ENCODE measurements around the gene FREM3.
"Not testable (repeated sequence)": the region's sequence is repeated elsewhere in the genome, so short reads cannot be mapped to it uniquely, and the experiment has no call there.

Gene FREM3

GRCh38 chr4:143728166-143728565 lies 27.7 kb upstream of the FREM3 start:
- DNase-seq (ENCODE audit: extremely low read depth, insufficient read length): no peak
- Histone ChIP-seq H3K4me3 (replicated peaks; ENCODE audit: low read depth, low read length) (no peak overlapping the region), H3K27me3 (replicated peaks; ENCODE audit: control insufficient read depth, insufficient read depth, low read length) (no peaks in the 10 kb centered on the region), H3K36me3 (ENCODE audit: control insufficient read depth, insufficient read depth, low read length) (no peaks in the 10 kb centered on the region)
- no peak for TF ChIP-seq CTCF (IDR thresholded peaks at IDR 0.05; ENCODE audit: insufficient read depth, low read length, poor library complexity, severe bottlenecking)

- H3K4me3 ChIP-seq (replicated peaks; ENCODE audit: low read depth, low read length): no peak overlapping the region
- H3K36me3 ChIP-seq (ENCODE audit: control insufficient read depth, insufficient read depth, low read length): no peaks in the 10 kb centered on the region
- H3K27me3 ChIP-seq (replicated peaks; ENCODE audit: control insufficient read depth, insufficient read depth, low read length): no peaks in the 10 kb centered on the region
- TF ChIP-seq CTCF (IDR thresholded peaks at IDR 0.05; ENCODE audit: insufficient read depth, low read length, poor library complexity, severe bottlenecking): no peak
- no peak for DNase-seq (ENCODE audit: extremely low read depth, insufficient read length)
Observed at GRCh38 chr4:143726714-143727113, 26.2 kb upstream of the FREM3 start.

GRCh38 chr4:143721317-143721716 lies 20.8 kb upstream of the FREM3 start:
- Histone ChIP-seq H3K4me3 (replicated peaks; ENCODE audit: low read depth, low read length) (no peak overlapping the region), H3K36me3 (ENCODE audit: control insufficient read depth, insufficient read depth, low read length) (no peaks in the 10 kb centered on the region), H3K27me3 (replicated peaks; ENCODE audit: control insufficient read depth, insufficient read depth, low read length) (no peaks in the 10 kb centered on the region)
- no peak for DNase-seq (ENCODE audit: extremely low read depth, insufficient read length)
- no peak for TF ChIP-seq CTCF (IDR thresholded peaks at IDR 0.05; ENCODE audit: insufficient read depth, low read length, poor library complexity, severe bottlenecking)

- not testable (repeated sequence) for DNase-seq (ENCODE audit: extremely low read depth, insufficient read length); H3K4me3 ChIP-seq (replicated peaks; ENCODE audit: low read depth, low read length); H3K27me3 ChIP-seq (replicated peaks; ENCODE audit: control insufficient read depth, insufficient read depth, low read length); H3K36me3 ChIP-seq (ENCODE audit: control insufficient read depth, insufficient read depth, low read length)
Observed at GRCh38 chr4:143718748-143719147, 18.3 kb upstream of the FREM3 start.

GRCh38 chr4:143713955-143714625 lies 13.6 kb upstream of the FREM3 start:
- Histone ChIP-seq H3K4me3 (replicated peaks; ENCODE audit: low read depth, low read length) (no peak overlapping the region), H3K27me3 (replicated peaks; ENCODE audit: control insufficient read depth, insufficient read depth, low read length) (no peaks in the 10 kb centered on the region), H3K36me3 (ENCODE audit: control insufficient read depth, insufficient read depth, low read length) (no peaks in the 10 kb centered on the region)
- no peak for DNase-seq (ENCODE audit: extremely low read depth, insufficient read length)
- no peak for TF ChIP-seq CTCF (IDR thresholded peaks at IDR 0.05; ENCODE audit: insufficient read depth, low read length, poor library complexity, severe bottlenecking)

GRCh38 chr4:143713553-143713952 lies 13.1 kb upstream of the FREM3 start:
- no peak for TF ChIP-seq CTCF (IDR thresholded peaks at IDR 0.05; ENCODE audit: insufficient read depth, low read length, poor library complexity, severe bottlenecking)

More at GRCh38 chr4:143713553-143713952, 13.1 kb upstream of the FREM3 start:
- DNase-seq (ENCODE audit: extremely low read depth, insufficient read length): no peak
- no peaks in the 10 kb centered on the region for H3K27me3 ChIP-seq (replicated peaks; ENCODE audit: control insufficient read depth, insufficient read depth, low read length)
- H3K36me3 ChIP-seq (ENCODE audit: control insufficient read depth, insufficient read depth, low read length): no peaks in the 10 kb centered on the region
- H3K4me3 ChIP-seq (replicated peaks; ENCODE audit: low read depth, low read length): no peak overlapping the region

Data from GM06990 (cell line).